NCI-H82 (cell line): ENCODE data around the gene COQ3.
"Not testable (repeated sequence)": the region's sequence is repeated elsewhere in the genome, so short reads cannot be mapped to it uniquely, and the experiment has no call there.

ENCODE experiments used
- DNase-seq: peaks from one replicate; lab custom pipeline; 2025; lab: John Stamatoyannopoulos, UW

COQ3 gene

GRCh38 chr6:99378636-99379035, 15.4 kb downstream of the COQ3 start:
- DNase-seq = no peak

- DNase-seq = no peak
Measured at GRCh38 chr6:99369533-99369932, 24.5 kb downstream of the COQ3 start.

GRCh38 chr6:99366852-99367251, 27.1 kb downstream of the COQ3 start:
- DNase-seq = no peak

- no peak for DNase-seq
Measured at GRCh38 chr6:99364026-99364425, 30.0 kb downstream of the COQ3 start.

- no peak for DNase-seq
Measured at GRCh38 chr6:99362678-99363268, 31.2 kb downstream of the COQ3 start.

- DNase-seq = no peak
Measured at GRCh38 chr6:99359800-99360199, 34.2 kb downstream of the COQ3 start.

DNA sequence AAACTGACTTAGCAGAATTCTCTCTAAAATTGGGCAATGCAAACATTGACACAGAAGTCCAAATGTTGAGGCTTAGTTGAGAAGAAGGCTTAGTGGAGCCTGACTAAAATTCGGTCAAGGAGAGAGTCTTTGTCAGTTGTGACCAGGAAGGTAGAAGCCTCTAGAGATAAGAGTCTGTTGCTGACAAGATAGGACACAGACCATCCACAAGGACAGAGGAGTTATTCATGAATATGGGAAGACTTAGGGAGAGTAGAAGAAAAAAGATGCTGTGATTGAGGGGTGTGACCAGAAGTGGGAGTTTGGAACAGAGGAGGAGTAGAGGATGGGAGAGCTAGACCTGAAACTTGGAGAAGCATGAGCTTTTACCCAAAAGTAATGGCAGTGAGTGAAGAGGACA, 37.4 kb downstream of the COQ3 start:
- DNase-seq = no peak

DNA sequence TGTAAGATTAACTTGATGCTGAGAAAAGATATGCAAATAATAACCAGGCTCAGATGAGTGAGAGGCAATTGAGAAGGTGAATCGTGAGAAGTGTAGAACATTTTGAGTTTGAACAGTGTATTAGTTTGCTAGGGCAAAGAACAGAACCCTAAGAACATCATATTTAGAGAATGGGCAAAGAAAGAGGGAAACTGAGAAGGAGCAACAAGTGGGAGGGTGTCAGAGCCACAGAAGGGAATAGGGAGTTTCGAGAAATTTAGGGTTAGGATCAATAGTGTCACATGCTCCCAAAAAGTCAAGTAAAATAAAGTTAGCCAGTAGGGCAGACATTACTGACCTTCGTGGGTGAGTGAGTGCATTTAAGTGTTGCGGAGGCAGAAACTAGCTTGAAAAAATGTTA, 39.0 kb downstream of the COQ3 start:
- DNase-seq = no peak

DNA sequence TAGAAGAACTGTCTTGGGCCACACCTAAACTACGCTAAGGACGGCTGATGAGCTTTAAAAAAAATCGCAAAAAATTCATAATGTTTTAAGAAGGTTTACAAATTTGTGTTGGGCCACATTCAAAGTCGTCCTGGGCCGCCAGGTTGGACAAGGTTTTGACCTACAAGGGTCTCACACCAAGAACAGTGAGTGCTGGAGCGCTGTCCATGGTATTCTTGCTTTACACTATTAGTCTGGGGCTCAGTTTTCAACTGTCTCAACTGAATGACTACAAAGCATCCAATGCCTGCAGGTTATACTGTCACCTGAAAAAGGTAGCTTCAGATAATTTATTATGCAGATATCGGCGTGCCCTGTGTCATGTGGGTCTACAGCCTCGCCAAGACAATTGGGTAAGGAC, 40.9 kb downstream of the COQ3 start:
- DNase-seq = no peak

DNA sequence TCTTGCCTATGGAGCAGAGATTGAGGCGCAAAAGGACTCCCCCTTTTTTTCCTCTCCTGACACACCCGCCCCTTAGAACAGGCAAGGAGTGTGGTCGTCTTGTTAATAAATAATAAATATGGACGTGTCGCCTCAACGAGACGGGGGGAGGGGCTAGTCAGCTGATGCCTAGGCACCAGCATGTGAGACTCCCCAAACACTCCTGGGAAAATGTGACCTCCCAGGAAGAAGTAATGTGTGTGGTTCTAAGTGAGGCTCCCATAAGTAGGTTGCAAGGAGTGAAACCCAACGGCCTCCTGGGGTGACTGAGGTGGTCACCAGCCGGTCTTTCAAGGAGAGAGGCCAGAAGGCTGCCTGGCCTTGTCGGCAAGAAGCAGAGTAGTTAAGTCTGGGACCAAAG, 43.4 kb downstream of the COQ3 start:
- DNase-seq = peak; percentile 14

- peak; percentile 79 for DNase-seq
Measured at GRCh38 chr6:99349171-99350141, 44.5 kb downstream of the COQ3 start, which contains the start of gene FAXC. FAXC (minus strand) TSS chr6:99349674; CDS start chr6:99349372, 302 bp downstream.

DNA sequence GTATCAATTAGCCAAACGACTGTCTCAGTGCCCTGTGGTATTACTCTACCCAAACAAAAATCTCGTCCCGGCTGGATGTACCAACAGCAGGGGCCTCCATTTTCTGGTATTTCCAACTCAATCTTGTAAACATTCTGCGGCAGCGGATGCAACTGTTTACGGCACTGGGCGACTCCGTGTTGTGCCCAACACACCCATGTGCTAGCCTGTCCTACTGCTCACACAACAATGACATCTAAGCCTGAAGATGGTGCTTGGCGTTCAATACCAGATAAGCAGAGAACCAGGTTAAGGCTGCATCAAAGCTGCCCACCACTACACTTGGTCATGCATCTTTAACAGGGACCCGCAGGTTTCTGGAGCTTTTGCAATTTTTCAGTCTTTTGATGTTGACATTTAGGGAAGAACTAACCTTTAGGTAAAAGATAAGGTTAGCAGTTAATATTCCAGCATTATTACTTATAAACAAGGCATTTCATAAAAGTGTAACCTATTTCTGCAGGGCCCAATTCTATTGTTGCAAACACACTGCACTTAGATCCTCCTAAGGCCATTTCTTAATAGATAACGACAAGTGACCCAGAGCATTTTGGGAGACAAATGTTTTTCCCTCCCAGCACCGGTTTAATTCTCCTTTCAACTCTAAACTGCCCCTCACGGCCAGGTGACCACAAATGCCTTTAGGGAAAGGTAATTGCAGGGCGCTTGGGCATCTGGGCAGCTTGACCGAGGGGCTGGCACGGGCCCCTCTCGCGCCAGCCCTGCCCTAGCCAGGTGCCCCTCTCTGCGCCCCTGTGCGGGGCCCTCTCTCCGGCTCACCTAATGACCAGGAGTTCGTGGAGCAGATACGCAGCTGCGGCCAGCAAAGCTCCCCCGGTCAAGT, 45.5 kb downstream of the COQ3 start:
- peak; percentile 46 for DNase-seq

DNA sequence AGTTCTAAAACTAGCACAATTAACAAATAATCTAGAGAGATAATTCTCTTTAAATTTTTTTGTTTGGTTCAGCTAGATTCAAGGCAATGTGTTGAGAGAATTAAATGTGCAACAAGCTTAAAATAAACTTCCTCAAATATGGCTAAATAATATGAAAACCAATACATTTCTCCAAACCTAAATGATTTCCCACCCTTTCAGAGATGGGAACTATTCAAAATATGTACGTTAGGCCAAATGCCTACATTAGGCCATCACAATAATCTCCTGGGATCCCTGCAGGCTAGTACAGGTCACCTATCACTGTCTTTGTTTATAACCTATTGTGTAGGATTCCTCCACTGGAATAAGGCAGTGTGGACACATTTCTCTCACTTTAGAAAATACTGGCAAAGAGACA, 46.2 kb downstream of the COQ3 start:
- no peak for DNase-seq

DNA sequence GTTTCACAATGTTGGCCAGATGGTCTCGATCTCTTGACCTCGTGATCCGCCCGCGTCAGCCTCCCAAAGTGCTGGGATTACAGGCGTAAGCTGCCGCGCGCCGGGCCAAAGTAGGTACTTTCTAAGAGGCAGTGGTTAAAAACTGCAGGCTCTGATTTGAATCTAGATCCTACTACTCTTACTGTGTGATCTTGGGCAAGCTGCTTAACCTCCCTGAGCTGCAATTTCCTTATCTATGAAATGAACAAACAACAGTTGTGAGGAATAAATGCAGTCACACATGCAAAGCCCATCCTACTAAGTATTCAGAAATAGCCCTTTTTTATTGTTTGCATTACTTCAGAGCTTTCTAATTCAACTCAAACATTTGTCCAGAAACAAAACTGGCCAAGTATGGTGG, 47.4 kb downstream of the COQ3 start:
- no peak for DNase-seq

GRCh38 chr6:99345164-99345563, 48.8 kb downstream of the COQ3 start:
- no peak for DNase-seq

GRCh38 chr6:99344289-99344688, 49.7 kb downstream of the COQ3 start:
- no peak for DNase-seq

GRCh38 chr6:99341862-99342455, 52.0 kb downstream of the COQ3 start:
- no peak for DNase-seq

GRCh38 chr6:99338188-99338587, 55.8 kb downstream of the COQ3 start:
- no peak for DNase-seq

DNA sequence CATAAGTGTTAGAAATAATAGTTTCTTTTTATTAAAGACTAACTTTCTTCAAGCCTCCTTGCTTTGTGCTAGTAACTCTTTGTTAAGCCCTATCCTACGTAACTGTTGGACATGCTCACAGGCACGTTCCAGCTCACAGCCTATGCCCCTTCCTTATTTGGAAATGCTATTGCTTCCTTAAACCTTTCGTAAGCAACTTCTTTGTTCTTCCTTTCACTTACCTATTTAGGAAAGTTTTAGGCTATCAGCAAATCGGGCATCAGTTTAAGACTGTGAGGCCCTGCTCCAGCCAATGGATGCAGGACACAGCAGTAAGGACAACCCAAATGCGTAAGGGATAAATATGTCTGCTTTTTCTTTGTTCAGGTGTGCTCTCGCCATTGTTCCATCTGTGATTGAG, 58.7 kb downstream of the COQ3 start:
- not testable (repeated sequence) for DNase-seq

GRCh38 chr6:99334526-99335127, 59.4 kb downstream of the COQ3 start:
- DNase-seq = peak; percentile 51

GRCh38 chr6:99333068-99333467, 60.9 kb downstream of the COQ3 start:
- no peak for DNase-seq

DNA sequence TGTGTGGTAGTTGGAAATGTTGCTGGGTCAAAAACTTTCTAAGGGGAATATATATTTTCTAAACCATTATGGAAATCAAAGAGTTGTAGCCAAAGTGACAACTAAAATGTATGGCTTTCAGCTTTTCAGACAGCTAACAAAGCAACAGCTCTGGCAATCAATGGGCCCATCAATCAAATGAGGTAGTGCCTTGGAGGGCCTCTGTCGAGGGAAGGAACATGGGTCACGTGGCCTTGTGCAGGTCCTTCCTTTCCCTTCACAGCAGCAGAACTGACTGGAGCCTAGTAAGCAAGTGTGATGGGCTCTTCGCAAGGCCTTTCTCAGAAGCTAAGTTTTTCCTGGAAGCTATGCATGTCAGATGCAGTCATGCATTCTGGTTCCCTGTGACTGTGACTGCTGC, 62.5 kb downstream of the COQ3 start:
- no peak for DNase-seq
